HG02759 (cell line): ENCODE measurements around the gene FHOD1.

Experiments
- ATAC-seq: cut with Tn5 transposase; IDR thresholded peaks from one replicate; pipeline ENCODE4 v1.9.1; 2021; ENCODE audit warnings: mild to moderate bottlenecking, moderate library complexity; ENCODE audit not compliant: unreplicated experiment

Gene FHOD1

DNA sequence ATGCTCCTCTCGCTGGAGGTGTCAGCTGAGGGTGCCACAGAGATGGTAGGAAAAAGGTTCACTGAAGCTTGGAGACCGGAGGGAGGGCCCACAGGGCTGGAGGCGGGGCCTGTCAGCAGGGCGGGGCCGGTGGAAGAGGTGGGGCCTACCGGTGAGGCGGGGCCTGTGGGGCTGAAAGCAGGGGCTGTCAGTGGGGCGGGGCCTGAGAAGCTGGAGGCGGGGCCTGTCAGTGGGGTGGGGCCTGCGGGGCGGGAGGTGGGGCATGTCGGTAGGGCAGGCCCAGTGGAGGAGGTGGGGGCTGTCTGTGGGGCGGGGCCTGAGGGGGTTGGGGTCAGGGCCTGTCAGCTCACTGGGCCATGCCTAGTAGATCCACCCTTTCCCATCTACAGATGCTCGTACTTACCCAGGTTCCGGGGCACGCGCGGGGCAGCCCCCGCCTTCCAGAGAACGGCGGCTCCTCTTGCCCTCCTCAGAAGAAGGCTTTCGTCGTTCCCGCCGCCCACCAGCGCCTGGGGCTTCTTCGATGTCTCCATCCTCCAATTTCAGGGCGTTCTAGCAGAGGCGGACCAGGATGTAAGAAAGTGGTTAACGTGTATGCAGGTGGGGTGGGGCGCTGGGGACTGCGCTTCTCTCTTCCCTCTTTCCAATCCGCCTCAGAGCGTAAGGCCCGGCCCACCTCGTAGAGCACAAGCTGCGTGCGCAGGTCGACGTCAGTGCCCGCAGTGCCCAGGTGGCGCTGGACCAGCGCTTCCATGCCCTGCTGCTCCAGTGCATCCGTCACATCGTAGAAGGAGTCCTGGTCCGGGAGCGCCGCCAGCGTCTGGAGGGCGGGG, 10.5 kb downstream of the FHOD1 start:
- ATAC-seq = no peak

DNA sequence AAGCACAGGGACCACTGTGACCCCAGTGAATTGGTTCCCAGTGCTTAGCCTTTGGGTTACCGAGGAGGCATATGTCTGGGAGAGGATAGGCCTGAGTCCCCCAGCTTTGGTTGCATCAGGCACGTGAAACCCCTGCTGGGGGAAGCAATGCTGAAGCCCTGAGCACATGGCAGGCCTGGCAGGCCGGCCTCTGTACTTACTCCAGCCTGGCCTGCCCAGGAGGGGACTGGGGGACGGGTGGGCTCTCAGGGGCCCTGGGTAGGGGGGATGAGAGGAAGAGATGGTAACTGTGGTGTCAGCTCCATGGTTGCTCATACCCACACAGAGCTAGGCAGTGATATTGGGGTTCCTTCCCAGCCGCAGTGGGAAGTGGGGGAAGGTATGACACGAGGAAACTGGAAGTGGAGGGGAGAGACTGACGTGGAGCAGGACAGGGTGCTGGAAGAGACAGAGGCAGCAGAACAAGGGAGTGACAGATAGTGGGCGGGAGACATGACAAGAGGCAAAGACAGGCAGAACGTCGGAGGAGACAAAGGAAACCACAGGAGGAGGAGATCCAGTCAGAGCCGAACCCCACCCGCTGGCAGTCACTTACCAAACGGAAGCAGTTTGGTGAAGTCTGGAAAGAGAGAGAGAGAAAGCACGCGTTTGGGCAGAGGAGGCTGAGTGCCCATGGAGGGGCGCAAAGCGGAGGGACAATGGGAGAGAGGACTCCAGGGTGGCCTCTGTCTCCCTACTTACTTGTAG, 11.3 kb downstream of the FHOD1 start:
- no peak for ATAC-seq

DNA sequence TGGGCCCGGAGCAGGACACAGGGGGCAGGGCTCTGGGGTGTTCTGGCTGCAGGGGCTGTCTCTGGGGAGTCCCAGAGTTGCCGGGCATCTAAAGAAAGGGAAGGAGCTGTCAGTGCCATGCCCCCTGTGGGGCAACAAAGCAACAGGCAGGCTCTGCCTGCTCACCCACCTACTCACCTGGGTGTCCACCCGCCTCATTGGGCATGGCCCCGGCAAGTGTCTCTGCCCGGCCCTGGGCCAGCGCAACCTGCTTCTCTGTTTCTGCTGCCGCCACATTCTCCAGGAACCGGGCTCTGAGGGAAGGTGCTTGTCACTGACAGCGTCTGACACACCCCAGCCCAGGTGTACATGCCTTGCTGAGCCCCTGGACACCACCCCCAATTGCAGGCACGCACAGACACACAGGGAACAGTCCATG, 13.1 kb downstream of the FHOD1 start:
- no peak for ATAC-seq

DNA sequence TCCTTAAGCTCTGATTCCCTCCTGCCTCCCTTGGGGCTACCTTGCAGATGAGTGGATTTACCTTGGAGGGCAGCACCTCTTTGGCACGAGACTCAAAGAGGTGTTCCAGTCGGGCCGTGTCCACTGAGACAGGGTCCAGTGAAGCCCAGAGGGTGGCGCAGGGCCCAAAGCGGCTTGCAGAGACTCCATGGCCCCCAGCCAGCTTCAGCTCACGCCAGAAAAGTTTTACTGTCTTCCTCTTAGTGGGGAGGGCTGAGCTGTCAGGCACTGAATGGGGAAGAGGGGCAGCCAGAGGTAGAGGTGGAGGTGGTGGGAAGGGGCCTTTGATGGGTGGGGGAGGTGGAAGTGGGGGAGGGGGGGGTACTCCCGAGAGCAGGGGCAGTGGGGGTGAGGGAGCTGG, 13.7 kb downstream of the FHOD1 start:
- no peak for ATAC-seq

DNA sequence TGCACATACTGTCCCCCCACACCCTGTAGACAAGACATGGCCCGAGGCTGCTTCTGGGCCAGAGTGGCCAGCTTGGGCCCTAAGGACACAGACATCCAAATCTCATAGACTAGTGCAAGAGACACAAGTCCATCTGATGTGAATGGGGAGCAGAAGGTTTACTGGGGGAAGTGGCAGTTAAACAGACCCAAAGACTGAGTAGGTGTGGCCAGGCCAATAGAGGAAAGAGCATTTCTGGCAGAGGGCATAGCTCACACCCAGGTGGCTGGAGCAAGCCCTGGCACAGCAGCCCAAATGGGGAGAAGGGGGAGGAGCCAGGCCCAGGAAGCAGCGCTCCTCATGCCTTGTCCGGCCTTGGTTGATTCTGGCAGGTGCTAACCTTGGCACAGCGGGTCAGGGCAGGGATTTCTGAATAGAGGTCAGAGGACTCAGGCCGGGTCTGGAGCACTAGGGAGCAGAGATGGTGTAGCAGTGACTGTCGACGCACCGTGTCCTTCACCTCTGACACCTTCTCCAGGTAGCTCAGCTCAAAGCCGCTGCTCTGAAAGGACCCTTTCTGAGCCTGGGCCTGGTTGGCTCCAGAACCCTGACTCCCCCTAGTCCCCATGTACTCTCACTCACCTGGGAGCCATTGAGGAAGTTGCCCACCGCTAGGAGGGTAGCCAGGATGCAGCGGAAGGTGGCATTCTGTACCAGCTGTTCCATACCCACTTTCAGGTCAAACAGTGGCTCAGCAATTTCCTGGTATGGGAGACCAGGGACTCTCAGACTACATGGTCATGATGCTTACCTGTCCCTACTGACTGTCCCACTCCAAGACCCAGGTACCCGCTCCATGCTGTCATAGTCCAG, 16.2 kb downstream of the FHOD1 start:
- no peak for ATAC-seq

DNA sequence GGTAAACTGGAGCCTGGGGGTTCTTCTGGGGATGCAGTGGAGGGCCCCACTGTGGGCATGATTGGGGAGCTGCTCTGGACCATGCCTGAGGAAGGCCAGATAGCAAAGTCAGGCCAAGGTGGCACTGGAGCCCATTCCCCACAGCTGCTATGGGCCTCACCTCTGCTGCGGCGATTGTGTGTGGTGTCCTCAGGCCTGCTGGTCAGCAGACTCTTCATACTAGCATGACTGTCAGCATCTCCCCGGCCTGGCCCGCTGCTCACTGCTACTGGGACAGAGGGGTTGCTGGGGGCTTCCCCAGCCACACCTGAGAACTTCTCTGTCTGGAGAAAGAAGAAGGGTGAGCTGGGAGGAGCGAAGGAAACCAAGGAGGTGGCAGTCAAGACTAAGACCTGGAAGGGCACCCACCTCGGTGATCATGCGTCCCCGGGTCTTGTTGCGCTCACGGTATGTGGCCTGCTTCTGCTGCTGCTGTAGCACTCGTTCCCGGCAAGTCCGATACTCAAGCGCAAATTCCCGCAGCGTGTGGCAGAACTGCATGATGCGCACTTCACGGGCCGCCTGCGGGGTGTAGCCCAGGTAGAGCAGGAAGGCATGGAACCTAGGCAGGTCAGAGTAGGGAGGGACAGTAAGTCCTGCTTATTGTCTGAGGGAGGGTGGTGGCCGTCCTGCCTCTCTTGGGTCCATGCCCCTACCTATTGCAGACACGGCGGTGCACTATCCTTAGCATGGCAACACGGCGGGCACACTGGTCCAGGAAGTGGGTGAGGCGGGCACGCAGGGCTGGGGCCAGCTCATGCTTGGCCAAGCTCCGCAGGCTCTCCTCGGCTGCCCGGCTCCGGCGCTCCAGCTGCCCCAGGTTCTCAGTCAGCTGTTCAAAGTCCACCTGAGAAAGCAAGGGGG, 17.1 kb downstream of the FHOD1 start:
- ATAC-seq = no peak

DNA sequence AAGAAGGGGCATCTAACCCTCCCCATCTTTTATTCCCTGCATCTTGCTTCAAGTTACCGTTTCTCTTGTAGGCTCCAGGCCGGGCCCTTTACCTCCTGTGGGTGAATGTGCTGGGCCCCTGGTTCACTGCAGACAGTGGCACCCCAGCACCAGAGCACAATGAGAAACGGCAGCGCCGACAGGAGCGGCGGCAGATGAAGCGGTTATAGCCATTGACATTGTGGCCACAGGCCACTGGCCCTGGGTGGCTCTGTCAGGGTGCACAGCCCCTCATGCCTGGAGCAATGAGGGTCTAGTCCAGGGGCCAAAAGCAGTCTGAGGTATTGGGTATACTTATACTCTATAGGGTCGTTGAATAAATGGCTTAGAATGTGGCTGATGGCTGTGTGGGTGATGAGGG, 18.4 kb downstream of the FHOD1 start:
- ATAC-seq = no peak

DNA sequence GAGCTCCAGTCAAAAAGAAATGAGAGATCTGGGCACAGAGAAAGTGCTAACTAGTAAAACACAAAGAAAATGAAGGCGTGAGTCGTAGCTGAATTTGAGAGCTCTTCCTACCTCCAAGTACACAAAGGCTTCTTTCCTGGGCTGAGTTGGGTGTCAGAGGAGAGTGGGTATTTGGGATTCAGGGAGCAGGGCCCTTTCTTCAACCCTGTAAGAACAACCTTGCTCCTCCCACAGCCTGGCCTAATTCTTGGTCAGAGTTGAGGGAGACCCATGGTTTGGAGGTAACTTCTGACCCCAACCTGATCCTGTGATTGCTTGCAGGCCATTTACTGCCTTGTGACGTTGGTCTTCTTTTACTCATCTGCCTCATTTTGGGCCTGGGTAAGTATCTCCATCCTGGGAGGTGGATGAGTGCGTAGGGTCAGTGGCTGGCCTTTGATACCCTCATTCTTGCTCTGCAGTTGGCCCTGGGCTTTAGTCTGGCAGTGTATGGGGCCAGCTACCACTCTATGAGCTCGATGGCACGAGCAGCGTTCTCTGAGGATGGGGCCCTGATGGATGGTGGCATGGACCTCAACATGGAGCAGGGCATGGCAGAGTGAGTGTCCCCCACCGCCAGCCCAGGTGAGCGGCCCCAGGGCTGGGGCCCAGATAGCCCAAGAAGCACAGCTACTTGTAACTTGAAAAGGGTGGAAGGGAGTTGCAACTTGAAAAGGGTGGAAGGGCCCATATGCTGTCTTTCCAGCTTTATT, 19.1 kb downstream of the FHOD1 start:
- ATAC-seq = no peak

DNA sequence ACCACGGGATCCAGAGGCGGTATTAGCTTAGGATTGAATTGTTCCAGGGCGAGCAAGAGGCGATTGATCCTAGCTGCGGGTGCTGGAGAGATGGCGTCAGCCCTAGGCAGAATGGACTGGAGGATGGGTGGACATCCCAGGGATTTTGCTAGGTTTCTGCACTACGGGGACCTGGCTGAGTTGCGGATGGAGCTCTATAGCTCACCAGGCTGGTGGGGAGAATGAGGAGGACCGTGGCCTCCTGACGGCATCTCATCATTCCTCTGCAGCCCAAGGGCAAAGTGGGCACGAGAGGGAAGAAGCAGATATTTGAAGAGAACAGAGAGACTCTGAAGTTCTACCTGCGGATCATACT, 19.7 kb downstream of the FHOD1 start:
- no peak for ATAC-seq

DNA sequence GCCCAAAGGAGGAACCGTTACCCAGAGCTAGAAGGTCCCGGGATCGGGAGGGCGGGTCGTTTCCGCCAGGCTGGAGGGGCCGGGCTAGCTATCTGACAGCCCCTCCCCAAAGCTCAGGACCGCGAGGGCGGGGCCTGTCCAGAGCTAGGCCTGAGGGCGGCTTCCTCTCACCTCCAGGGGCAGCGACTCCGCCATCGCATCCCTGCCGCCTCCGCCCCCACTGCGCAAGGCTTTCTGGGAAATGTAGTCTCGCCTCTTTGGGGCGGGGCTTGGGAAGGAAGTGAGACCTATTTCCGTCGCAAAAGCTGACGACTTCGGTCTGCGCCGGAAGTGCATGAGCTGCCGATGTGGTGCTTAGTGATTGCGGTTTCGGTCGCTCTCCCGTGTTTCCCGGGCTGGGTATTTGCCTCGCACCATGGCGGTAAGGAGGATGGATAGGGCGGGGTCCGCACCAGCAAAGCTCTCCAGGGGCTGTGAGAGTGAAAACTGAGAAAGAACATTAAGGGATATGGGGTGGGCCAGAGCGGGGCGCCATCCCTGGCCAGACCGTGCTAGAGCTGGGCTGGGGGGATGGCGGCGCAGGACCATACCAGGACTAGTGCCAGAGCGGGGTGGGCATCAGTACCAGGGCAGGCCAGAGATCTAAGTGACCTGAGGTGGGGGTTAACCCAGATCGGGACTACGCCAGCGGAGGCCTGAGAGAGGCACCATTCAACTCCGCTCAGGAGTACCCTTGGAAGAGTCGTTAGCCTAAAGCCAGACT, 20.3 kb downstream of the FHOD1 start, which contains the start of gene TMEM208:
Gene TMEM208 (plus strand): TSS at position 327 of the 763 bp plus-strand sequence. CDS start 89 bp downstream, at position 416.
- peak; percentile 97 for ATAC-seq

DNA sequence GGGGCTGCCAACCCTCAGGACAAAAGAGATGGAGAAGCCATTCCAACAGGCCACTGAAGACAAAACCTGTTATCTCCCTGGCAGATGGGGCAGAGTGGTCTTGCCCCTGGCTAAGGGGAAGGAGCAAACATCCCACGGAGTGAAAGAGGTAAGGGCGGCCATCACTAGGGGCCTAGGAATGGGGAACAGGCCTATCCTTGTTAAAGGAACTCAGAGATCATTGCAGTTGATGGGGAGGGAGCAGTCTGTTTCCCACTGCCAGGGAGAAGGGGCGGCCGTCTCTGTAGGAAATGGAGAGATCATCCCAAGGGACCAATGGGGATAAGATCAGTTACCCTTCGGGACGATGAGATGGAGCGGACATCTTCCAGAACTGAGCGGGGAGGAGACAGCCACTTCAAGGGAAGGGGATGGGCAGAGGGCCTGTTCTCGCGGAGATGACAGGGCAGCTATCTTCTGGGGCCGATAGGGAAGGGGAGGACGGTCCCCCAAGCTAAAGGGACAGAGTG, 20.9 kb downstream of the FHOD1 start:
- ATAC-seq = no peak

DNA sequence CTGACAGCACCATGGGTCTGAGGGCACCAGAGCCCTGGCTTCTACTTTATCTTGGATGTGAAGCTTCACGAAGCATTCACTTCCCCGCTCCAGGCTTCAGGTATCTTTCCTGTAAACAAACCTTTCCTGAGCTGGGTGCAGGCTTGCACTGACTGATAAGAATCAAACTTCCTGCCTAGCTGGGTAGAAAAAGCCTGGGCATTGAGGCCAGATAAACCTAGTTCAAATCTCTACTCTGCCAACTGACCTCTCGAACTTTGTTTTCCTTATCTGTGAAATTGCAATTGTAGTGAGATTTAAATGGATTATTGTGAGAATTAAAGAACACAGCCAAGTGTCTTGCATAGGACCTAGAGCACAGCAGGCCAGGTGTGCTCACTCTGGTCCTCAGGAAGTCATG, 23.3 kb downstream of the FHOD1 start:
- ATAC-seq = no peak

DNA sequence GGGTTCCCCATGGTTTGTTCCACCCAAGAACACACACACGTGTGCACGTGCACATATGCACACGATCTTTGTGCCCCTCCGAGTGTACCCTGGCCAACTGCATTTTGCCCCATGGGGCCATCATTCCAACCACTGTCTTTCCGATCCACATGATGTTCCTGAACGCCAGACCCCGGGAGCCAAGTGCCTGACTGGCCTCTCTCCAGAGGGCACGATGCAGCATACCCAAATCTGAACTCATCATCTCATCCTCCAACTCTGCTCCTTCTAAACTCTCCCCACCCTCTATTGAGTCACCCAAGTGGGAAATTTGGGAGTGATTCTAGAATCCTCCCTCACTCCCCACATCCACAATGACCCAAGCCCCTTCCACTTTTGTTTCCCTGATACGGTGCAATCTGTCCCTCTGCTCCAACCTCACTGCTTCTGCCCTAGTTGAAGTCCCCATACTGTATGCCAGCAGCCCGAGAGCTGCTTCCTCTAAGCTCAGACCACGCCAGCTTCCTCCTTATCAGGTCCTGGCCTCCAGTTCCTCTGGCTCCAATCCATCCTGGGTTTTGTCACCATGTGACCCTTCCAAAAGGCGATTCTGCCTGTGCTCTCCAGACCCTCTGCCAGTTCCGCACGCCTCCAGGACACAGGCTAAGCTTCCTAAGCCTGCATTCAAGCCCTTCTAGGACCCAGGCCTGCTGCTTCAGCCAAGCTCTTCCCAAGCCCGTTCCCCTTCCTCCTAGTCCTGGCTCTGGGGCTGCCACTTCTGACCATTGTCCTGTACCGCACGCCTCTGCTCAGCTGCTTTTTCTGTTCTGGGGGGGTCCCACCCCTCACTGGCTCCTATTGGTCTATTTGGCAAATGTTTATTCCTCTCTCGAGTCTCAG, 30.4 kb downstream of the FHOD1 start:
- ATAC-seq = no peak

DNA sequence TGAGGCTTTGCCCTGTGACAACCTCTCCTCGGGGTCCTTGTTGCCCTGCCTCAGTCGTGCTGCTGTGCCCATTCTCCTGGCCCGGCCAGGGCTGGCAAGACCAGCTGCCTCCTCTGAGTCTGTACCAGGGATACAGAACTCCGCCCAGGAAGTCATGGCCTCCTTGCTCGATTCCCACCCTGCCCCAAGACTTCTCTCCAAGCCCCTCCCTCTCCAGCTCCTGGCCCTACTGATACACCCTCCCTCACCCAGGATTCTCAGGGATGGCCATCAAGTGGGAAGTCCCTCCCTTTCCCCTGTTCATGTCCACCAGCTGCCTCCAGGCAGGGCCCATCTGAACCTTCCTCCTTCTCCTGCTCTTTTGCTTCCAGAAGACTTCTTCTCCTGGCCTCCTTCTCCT, 31.6 kb downstream of the FHOD1 start:
- ATAC-seq = no peak

DNA sequence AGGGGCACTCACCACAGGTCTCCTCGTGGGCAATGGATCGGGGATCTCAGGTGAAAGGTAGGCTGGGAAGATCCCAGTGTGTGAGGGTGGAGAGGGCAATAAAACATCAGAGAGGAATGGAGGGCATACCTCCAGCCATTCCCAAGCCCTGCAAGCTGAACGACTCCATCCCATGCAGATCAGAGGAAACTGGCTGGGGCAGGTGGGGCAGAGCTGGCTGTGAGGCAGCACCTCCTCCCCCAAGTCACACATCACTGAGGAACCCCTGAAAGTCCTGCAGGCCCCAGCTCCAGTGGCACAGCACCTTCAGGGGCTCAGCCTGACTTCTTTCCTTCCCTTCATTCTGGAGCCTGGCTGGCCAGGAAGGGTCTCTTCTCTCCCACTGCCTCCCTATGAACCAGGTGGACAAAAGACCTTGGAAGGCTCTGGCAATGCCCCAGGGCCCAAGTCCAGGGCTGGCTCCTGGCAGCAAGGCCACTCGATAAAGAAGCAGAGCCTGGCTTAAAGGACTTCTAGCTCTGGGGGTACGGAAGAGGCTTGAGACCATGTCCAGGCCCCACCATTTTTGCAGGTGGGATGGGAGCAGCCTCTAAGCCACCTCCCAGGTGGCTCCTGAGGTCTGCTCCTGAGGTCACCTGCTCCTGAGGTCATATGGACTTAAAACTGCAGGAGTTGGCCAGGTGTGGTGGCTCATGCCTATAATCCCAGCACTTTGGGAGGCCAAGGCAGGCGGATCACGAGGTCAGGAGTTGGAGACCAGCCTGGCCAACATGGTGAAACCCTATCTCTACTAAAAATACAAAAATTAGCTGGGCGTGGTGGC, 33.9 kb downstream of the FHOD1 start:
- ATAC-seq = no peak

DNA sequence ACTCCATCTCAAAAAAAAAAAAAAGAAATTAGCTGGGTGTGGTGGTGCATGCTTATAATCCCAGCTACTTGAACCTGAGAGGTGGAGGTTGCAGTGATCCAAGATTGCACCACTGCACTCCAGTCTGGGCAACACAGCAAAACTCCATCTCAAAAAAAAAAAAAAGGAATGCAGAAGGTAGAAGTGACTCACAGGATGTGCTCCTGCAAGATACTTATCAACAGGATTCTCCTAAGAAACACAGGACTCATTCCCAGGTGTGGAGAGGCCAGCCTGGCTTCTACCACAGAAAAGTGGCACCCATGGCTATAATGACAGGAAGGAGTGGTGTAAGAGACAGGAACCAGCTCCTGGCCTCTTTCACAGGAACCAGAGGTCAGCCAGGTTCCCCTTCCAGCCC, 34.5 kb downstream of the FHOD1 start:
- ATAC-seq = no peak

DNA sequence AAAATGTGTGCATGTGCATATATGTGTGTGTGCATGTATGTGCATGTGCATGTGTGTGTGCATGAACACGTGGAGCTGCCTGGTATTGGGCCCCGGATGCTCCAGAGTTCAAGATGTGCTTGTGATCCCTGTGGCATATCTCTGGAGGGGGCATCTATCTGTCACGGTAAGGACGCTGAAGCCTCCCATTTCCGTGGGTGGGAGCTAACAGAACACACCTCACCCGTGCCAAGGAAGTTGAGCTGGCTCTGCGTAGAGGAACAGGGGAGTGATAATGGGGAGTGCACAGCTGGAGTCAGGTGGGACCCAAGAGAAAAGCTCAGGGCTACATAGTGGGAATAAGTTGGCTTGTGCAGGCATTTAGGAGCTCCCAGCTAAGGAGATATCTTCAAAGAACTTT, 35.6 kb downstream of the FHOD1 start:
- no peak for ATAC-seq
